Neural progenitor cell (in vitro differentiated cells): Measurements from ENCODE around the gene MAFB. TPM values are rescaled to one million over a fixed set of nuclear protein-coding genes. Genes with fewer than 3 reads are reported as not detected.

Experiments used
- DNase-seq: peaks from one replicate; pipeline ENCODE4 v3.0.0-alpha.2; 2016; ENCODE audit warnings: low spot score
- H2AFZ ChIP-seq: fragments of 200-600 bp; sonication (generic); replicated peaks from 2 replicates; pipeline ENCODE4 v1.6.1; 2016; ENCODE audit warnings: antibody characterized with exemption
- H3F3A ChIP-seq: fragments of 200-600 bp; sonication (generic); 2 replicates; pipeline ENCODE4 v1.6.1; 2016; ENCODE audit warnings: antibody characterized with exemption, low read depth
- H3K27ac ChIP-seq: fragments of 200-600 bp; sonication (generic); 2 replicates; pipeline ENCODE4 v1.5.1; 2016; ENCODE audit warnings: mild to moderate bottlenecking
- H3K27me3 ChIP-seq: fragments of 200-600 bp; sonication (generic); 2 replicates; pipeline ENCODE4 v1.6.1; 2016; ENCODE audit warnings: mild to moderate bottlenecking, moderate library complexity
- H3K36me3 ChIP-seq: fragments of 200-600 bp; sonication (generic); 2 replicates; pipeline ENCODE4 v1.5.1; 2016
- H3K4me1 ChIP-seq: fragments of 200-600 bp; sonication (generic); 2 replicates; pipeline ENCODE4 v1.6.1; 2016; ENCODE audit warnings: mixed run types
- H3K4me2 ChIP-seq: fragments of 200-600 bp; sonication (generic); 2 replicates; pipeline ENCODE4 v1.6.1; 2016
- H3K4me3 ChIP-seq: fragments of 200-600 bp; sonication (generic); 2 replicates; pipeline ENCODE4 v1.5.1; 2016
- H3K79me2 ChIP-seq: fragments of 200-600 bp; sonication (generic); 2 replicates; pipeline ENCODE4 v1.6.1; 2016; ENCODE audit warnings: low read depth
- H3K9ac ChIP-seq: fragments of 200-600 bp; sonication (generic); 2 replicates; pipeline ENCODE4 v1.6.1; 2016
- H3K9me3 ChIP-seq: fragments of 200-600 bp; sonication (generic); 2 replicates; pipeline ENCODE4 v1.5.1; 2016; ENCODE audit warnings: low read depth
- H4K20me1 ChIP-seq: fragments of 200-600 bp; sonication (generic); 2 replicates; pipeline ENCODE4 v1.6.1; 2016; ENCODE audit warnings: low read depth
- H3K27ac Mint-ChIP-seq: 3 replicates; pipeline ENCODE4 v1.8.0; 2021; ENCODE audit warnings: mixed read lengths
- H3K27me3 Mint-ChIP-seq: 2 replicates; pipeline ENCODE4 v1.8.0; 2022; ENCODE audit warnings: low read depth, mild to moderate bottlenecking, inconsistent platforms, moderate library complexity, mixed read lengths; ENCODE audit not compliant: insufficient read depth
- H3K36me3 Mint-ChIP-seq: 3 replicates; pipeline ENCODE4 v1.8.0; 2021; ENCODE audit warnings: mixed read lengths
- H3K4me1 Mint-ChIP-seq: 3 replicates; pipeline ENCODE4 v1.8.0; 2021; ENCODE audit warnings: mixed read lengths
- H3K4me3 Mint-ChIP-seq: 3 replicates; pipeline ENCODE4 v1.8.0; 2021; ENCODE audit warnings: mild to moderate bottlenecking, moderate library complexity, mixed read lengths
- H3K9me3 Mint-ChIP-seq: 3 replicates; pipeline ENCODE4 v1.8.0; 2020; ENCODE audit warnings: mixed read lengths
- EZH2 ChIP-seq: fragments of 200-600 bp; sonication (generic); IDR thresholded peaks from 2 replicates; pipeline ENCODE4 v1.6.1; 2017; ENCODE audit warnings: antibody characterized with exemption, mild to moderate bottlenecking, moderate library complexity
- EZH2phosphoT487 ChIP-seq: fragments of 200-600 bp; sonication (generic); IDR thresholded peaks from 2 replicates; pipeline ENCODE4 v1.6.1; 2017; ENCODE audit warnings: antibody characterized with exemption
- total RNA-seq: library from RNA; depleted of rRNA; stranded (reverse); fragments of >200 nt; gene quantifications from 2 replicates; pipeline ENCODE4 v1.2.3, GENCODE V29; 2015; ENCODE audit warnings: low replicate concordance
- TF ChIP-seq, protein P1 (sequence below): fragments of 200-600 bp; sonication (generic); IDR thresholded peaks from 2 replicates; pipeline ENCODE4 v1.5.1; 2017; ENCODE audit warnings: antibody characterized with exemption, mild to moderate bottlenecking

MAFB gene
- total RNA-seq, 1 donor from 2014 or later = 0.64 TPM

- Mint-ChIP-seq H3K27me3 (peaks cover 69% of the 10 kb centered on the region), H3K27ac (no peak overlapping the region), H3K36me3 (no peaks in the 10 kb centered on the region), H3K4me3 (no peak overlapping the region), H3K4me1 (peaks cover 3% of the 10 kb centered on the region), H3K9me3 (no peaks in the 10 kb centered on the region)
- no peak overlapping the region for H3K27ac ChIP-seq
- H3K27me3 ChIP-seq = peaks cover 88% of the 10 kb centered on the region
- H2AFZ ChIP-seq = no peak overlapping the region
- TF ChIP-seq, protein P1, sequence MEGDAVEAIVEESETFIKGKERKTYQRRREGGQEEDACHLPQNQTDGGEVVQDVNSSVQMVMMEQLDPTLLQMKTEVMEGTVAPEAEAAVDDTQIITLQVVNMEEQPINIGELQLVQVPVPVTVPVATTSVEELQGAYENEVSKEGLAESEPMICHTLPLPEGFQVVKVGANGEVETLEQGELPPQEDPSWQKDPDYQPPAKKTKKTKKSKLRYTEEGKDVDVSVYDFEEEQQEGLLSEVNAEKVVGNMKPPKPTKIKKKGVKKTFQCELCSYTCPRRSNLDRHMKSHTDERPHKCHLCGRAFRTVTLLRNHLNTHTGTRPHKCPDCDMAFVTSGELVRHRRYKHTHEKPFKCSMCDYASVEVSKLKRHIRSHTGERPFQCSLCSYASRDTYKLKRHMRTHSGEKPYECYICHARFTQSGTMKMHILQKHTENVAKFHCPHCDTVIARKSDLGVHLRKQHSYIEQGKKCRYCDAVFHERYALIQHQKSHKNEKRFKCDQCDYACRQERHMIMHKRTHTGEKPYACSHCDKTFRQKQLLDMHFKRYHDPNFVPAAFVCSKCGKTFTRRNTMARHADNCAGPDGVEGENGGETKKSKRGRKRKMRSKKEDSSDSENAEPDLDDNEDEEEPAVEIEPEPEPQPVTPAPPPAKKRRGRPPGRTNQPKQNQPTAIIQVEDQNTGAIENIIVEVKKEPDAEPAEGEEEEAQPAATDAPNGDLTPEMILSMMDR = no peak
- no peak for TF ChIP-seq EZH2phosphoT487
- no peak for TF ChIP-seq EZH2
- peaks cover 6% of the 10 kb centered on the region for H3K4me1 ChIP-seq
- H4K20me1 ChIP-seq = peaks cover 5% of the 10 kb centered on the region
- no peak overlapping the region for H3K4me2 ChIP-seq
- no peaks in the 10 kb centered on the region for H3K79me2 ChIP-seq
- H3K36me3 ChIP-seq = no peaks in the 10 kb centered on the region
- H3K9me3 ChIP-seq = no peaks in the 10 kb centered on the region
- no peak overlapping the region for H3K9ac ChIP-seq
- DNase-seq = no peak
- no peaks in the 10 kb centered on the region for H3F3A ChIP-seq
- H3K4me3 ChIP-seq = no peak overlapping the region
Measured at GRCh38 chr20:40678286-40678875, 10.7 kb downstream of the MAFB start.

- Histone ChIP-seq H4K20me1 (peaks cover 2% of the 10 kb centered on the region), H3K27ac (no peak overlapping the region), H3K4me3 (no peak overlapping the region), H3K79me2 (no peaks in the 10 kb centered on the region), H3K9me3 (no peaks in the 10 kb centered on the region), H3F3A (no peaks in the 10 kb centered on the region), H3K4me2 (no peak overlapping the region), H2AFZ (no peak overlapping the region), H3K9ac (no peak overlapping the region), H3K36me3 (no peaks in the 10 kb centered on the region), H3K4me1 (no peaks in the 10 kb centered on the region), H3K27me3 (peaks cover 78% of the 10 kb centered on the region)
- H3K4me1 Mint-ChIP-seq = no peaks in the 10 kb centered on the region
- H3K27ac Mint-ChIP-seq = no peak overlapping the region
- no peaks in the 10 kb centered on the region for H3K36me3 Mint-ChIP-seq
- H3K4me3 Mint-ChIP-seq = no peak overlapping the region
- no peak for DNase-seq
- no peaks in the 10 kb centered on the region for H3K9me3 Mint-ChIP-seq
- peaks cover 63% of the 10 kb centered on the region for H3K27me3 Mint-ChIP-seq
- TF ChIP-seq, protein P1 = no peak
- TF ChIP-seq EZH2phosphoT487 (no peak), EZH2 (no peak)
Measured at GRCh38 chr20:40677343-40677924, 11.6 kb downstream of the MAFB start.

DNA sequence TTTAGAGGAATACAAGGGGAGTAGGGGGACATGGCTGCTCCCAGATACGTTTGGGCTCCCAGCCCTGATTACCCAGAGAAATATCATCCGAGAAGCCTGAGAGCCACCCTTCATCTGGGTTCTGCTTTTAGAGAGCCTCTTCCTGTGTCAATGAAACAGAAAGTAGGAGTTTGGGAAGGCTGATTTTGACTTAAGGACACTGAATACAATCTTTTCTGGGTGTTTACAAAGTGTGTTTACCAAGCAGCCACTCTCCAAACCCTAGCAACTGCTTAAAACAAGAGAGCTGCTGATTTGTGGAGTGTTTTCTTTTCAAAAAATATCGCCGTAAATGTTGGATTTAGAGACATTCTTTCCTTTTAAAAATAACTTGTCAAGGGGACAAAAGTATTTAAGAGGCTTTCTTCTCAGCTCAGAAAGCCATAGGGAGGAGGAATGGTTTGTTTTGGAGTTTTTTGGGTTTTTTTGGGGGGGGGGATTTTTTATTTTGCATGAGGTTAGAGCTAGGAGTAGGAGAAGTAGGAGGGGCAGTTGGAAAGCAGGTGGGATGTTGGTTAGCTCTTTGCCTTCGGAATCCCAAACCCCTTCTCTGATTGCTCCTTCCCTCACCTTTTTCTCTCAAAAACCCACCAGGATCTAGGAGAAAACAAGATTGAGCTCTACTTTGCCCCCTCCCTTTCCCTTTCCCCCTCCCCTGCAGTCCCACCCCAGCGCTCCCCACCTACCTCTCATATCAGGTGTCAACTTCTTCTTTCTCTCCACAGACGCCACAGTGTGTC lies 12.4 kb downstream of the MAFB start:
- TF ChIP-seq EZH2 (no peak), EZH2phosphoT487 (no peak)
- TF ChIP-seq, protein P1 = no peak
- Histone ChIP-seq H3K4me2 (no peak overlapping the region), H3K4me1 (no peaks in the 10 kb centered on the region), H3F3A (no peaks in the 10 kb centered on the region), H3K27ac (no peak overlapping the region), H3K9me3 (no peaks in the 10 kb centered on the region), H3K79me2 (no peaks in the 10 kb centered on the region), H2AFZ (no peak overlapping the region), H3K9ac (no peak overlapping the region), H3K27me3 (peaks cover 71% of the 10 kb centered on the region), H4K20me1 (no peaks in the 10 kb centered on the region), H3K36me3 (no peaks in the 10 kb centered on the region), H3K4me3 (no peak overlapping the region)
- Mint-ChIP-seq H3K27me3 (peaks cover 55% of the 10 kb centered on the region), H3K27ac (no peak overlapping the region), H3K4me3 (no peak overlapping the region), H3K9me3 (no peaks in the 10 kb centered on the region), H3K4me1 (no peaks in the 10 kb centered on the region), H3K36me3 (no peaks in the 10 kb centered on the region)
- no peak for DNase-seq
